Measurements from ENCODE around the gene SNHG17. TPM values are rescaled to one million over a fixed set of nuclear protein-coding genes. Genes with fewer than 3 reads are reported as not detected.

The SNHG17 gene
- polyA plus RNA-seq, 2 of the 4 experiments (the other 2 are of a cell fraction) = 125 to 154 TPM

DNA sequence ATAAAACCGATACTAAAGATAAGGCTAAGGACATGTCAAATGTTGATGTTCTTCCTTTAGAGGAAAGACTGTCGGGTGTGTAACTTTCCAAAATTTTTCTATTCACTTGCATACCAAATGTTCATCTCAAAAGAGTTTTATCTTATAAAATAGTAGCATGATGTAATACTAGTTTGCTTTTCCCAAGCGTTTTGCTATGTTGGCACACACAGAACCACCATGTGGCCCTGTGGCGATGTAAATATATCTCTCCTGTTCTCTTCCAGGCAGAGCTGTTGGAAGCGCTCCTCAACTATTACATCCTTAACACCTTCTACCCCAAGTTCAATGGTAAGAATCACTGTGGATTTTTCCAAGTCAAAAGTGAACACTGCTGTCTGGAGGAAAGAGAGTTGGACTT lies 62.3 kb downstream of the SNHG17 start:
- POLR2A ChIA-PET = no interaction called here

More for the DNA sequence above, 62.3 kb downstream of the SNHG17 start:
- no peak for DNase-seq (ENCODE audit: low read depth in 1 of 2, low spot score in 1 of 2)
- Histone ChIP-seq H3K27ac (no peak overlapping the region), H3K4me1 (no peaks in the 10 kb centered on the region), H3K4me3 (no peak overlapping the region), H3K9me3 (no peaks in the 10 kb centered on the region), H3K4me2 (no peak overlapping the region)
- TF ChIP-seq ESRRA (IDR thresholded peaks at IDR 0.05; ENCODE audit: borderline replicate concordance, low read length) = no peak
- no peak for TF ChIP-seq ATOH8 (CRISPR knock-in tag; IDR thresholded peaks at IDR 0.05; ENCODE audit: low read depth)
- no peak for TF ChIP-seq BHLHE40 (IDR thresholded peaks at IDR 0.05; ENCODE audit: low read depth, low read length)
- no peak for TF ChIP-seq HOXA7 (CRISPR knock-in tag; IDR thresholded peaks at IDR 0.05)
- no peak for TF ChIP-seq CBX2 (IDR thresholded peaks at IDR 0.05; ENCODE audit: borderline replicate concordance, low read depth)
- no peak for TF ChIP-seq FOSB (CRISPR knock-in tag; IDR thresholded peaks at IDR 0.05)
- TF ChIP-seq ZC3H11A (IDR thresholded peaks at IDR 0.05) = no peak
- no peak for TF ChIP-seq CBX8 (IDR thresholded peaks at IDR 0.05)
- TF ChIP-seq, protein P1, sequence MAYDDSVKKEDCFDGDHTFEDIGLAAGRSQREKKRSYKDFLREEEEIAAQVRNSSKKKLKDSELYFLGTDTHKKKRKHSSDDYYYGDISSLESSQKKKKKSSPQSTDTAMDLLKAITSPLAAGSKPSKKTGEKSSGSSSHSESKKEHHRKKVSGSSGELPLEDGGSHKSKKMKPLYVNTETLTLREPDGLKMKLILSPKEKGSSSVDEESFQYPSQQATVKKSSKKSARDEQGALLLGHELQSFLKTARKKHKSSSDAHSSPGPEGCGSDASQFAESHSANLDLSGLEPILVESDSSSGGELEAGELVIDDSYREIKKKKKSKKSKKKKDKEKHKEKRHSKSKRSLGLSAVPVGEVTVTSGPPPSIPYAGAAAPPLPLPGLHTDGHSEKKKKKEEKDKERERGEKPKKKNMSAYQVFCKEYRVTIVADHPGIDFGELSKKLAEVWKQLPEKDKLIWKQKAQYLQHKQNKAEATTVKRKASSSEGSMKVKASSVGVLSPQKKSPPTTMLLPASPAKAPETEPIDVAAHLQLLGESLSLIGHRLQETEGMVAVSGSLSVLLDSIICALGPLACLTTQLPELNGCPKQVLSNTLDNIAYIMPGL (CRISPR knock-in tag; IDR thresholded peaks at IDR 0.05; ENCODE audit: borderline replicate concordance) = no peak
- no peak for TF ChIP-seq RARB (CRISPR knock-in tag; IDR thresholded peaks at IDR 0.05)
- no peak for TF ChIP-seq KDM5A (IDR thresholded peaks at IDR 0.05)
- no peak for TF ChIP-seq EP300 (IDR thresholded peaks at IDR 0.05)
- TF ChIP-seq REST (IDR thresholded peaks at IDR 0.05) = no peak
- no peak for TF ChIP-seq SMC3 (IDR thresholded peaks at IDR 0.05)
- no peak for TF ChIP-seq CHD4 (IDR thresholded peaks at IDR 0.05; ENCODE audit: borderline replicate concordance)
- no peak for TF ChIP-seq FOXS1 (CRISPR knock-in tag; IDR thresholded peaks at IDR 0.05)
- no peak for TF ChIP-seq E2F6 (IDR thresholded peaks at IDR 0.05; ENCODE audit: borderline replicate concordance, low read depth)
- WGBS (ENCODE audit: missing lambda C conversion rate) = 71% methylated on average over 5 of the region's 5 CpGs
- CTCF ChIA-PET = interaction anchor here (1.1 to 2.2 kb wide), 2 partner anchors 35 to 86 kb away, joined by 4 read pairs; no protein-coding TSS in a partner anchor
- ATAC-seq = no peak
- FAIRE-seq = no peak

Small RNA genes within 50 kb of the gene (small RNA-seq; reads per million reads assigned to genes)
- gene RF00056 = 0 reads per million in 6 experiments
- 0 to 64.5 (median 4.1) reads per million in 6 experiments for gene SNORA60
- 24.3 to 3,430 (median 197) reads per million in 6 experiments for gene SNORA71A
- 145 to 1,629 (median 373) reads per million in 6 experiments for gene SNORA71B
- 0.35 to 24.5 (median 3.6) reads per million in 6 experiments for gene SNORA71C
- gene SNORA71D = 418 to 53,852 (median 3,534) reads per million in 6 experiments
- 0 reads per million in 6 experiments for gene SNORA71E

Other genes starting within 250 kb of the SNHG17 start
- gene KIAA1755, start 174.6 kb downstream of the SNHG17 start, polyA plus RNA-seq (2011; rRNA removed) = 0.04 and 0.05 TPM in 2 replicates
- gene KIAA1755, start 174.6 kb downstream of the SNHG17 start, polyA plus RNA-seq (2017; fragmentation: RNase III; extraction: RNeasy Plus Mini Kit Qiagen cat#74134 plus additional on column Dnase treatment) = 0.13 to 0.25 TPM (median 0.21 TPM) in 3 replicates
- gene BPI, start 131.2 kb downstream of the SNHG17 start, polyA plus RNA-seq (2011; rRNA removed) = not detected in 2 replicates
- gene BPI, start 131.2 kb downstream of the SNHG17 start, polyA plus RNA-seq (2017; fragmentation: RNase III; extraction: RNeasy Plus Mini Kit Qiagen cat#74134 plus additional on column Dnase treatment) = not detected in 3 replicates
- gene LBP, start 88.8 kb downstream of the SNHG17 start, polyA plus RNA-seq (2011; rRNA removed) = 2.2 and 3.5 TPM in 2 replicates
- 0.62 to 1.3 TPM (median 1.0 TPM) in 3 replicates for gene LBP, start 88.8 kb downstream of the SNHG17 start, polyA plus RNA-seq (2017; fragmentation: RNase III; extraction: RNeasy Plus Mini Kit Qiagen cat#74134 plus additional on column Dnase treatment)
- gene RALGAPB, start 37.5 kb upstream of the SNHG17 start, polyA plus RNA-seq (2011; rRNA removed) = 35.9 and 38.9 TPM in 2 replicates
- gene RALGAPB, start 37.5 kb upstream of the SNHG17 start, polyA plus RNA-seq (2017; fragmentation: RNase III; extraction: RNeasy Plus Mini Kit Qiagen cat#74134 plus additional on column Dnase treatment) = 14.9 to 15.4 TPM (median 15.1 TPM) in 3 replicates
- gene ADIG, start 145.9 kb upstream of the SNHG17 start, polyA plus RNA-seq (2011; rRNA removed) = not detected in 2 replicates
- gene ADIG, start 145.9 kb upstream of the SNHG17 start, polyA plus RNA-seq (2017; fragmentation: RNase III; extraction: RNeasy Plus Mini Kit Qiagen cat#74134 plus additional on column Dnase treatment) = not detected in 3 replicates
- not detected in 2 replicates for gene ARHGAP40, start 166.5 kb upstream of the SNHG17 start, polyA plus RNA-seq (2011; rRNA removed)
- gene ARHGAP40, start 166.5 kb upstream of the SNHG17 start, polyA plus RNA-seq (2017; fragmentation: RNase III; extraction: RNeasy Plus Mini Kit Qiagen cat#74134 plus additional on column Dnase treatment) = not detected in 3 replicates

Measured in A549 (cell line).